HEK293T (cell line): Measurements from ENCODE around the gene ST3GAL6.

Experiments used
- ARNT ChIP-seq: fragments of 450-650 bp; IDR thresholded peaks from 2 replicates; pipeline ENCODE4 v1.6.1; 2017; ENCODE audit warnings: mild to moderate bottlenecking
- BHLHE40 ChIP-seq: fragments of 450-650 bp; IDR thresholded peaks from 2 replicates; pipeline ENCODE4 v1.6.1; 2016; ENCODE audit warnings: mild to moderate bottlenecking, moderate library complexity, borderline replicate concordance
- FOXA1 ChIP-seq: fragments of 450-650 bp; IDR thresholded peaks from 2 replicates; pipeline ENCODE4 v1.6.1; 2016; ENCODE audit warnings: mild to moderate bottlenecking
- FOXM1 ChIP-seq: fragments of 450-650 bp; IDR thresholded peaks from 2 replicates; pipeline ENCODE4 v1.6.1; 2017; ENCODE audit warnings: mild to moderate bottlenecking, borderline replicate concordance
- LEF1 ChIP-seq: fragments of 450-650 bp; IDR thresholded peaks from 2 replicates; pipeline ENCODE4 v1.6.1; 2017; ENCODE audit warnings: mild to moderate bottlenecking, borderline replicate concordance
- NFRKB ChIP-seq: fragments of 450-650 bp; IDR thresholded peaks from 2 replicates; pipeline ENCODE4 v1.6.1; 2016; ENCODE audit warnings: mild to moderate bottlenecking, moderate library complexity
- SP1 ChIP-seq: fragments of 450-650 bp; IDR thresholded peaks from 2 replicates; pipeline ENCODE4 v1.6.1; 2017
- SUZ12 ChIP-seq: fragments of 450-650 bp; IDR thresholded peaks from 2 replicates; pipeline ENCODE4 v1.6.1; 2016; ENCODE audit warnings: mild to moderate bottlenecking
- ZNF384 ChIP-seq: fragments of 450-650 bp; IDR thresholded peaks from 2 replicates; pipeline ENCODE4 v1.6.1; 2016

- TF ChIP-seq FOXA1 (no peak), LEF1 (no peak), SUZ12 (no peak), FOXM1 (no peak), BHLHE40 (no peak), ZNF384 (no peak), SP1 (no peak), NFRKB (no peak), ARNT (no peak)
Observed at GRCh38 chr3:98812851-98813374, 49.8 kb downstream of the ST3GAL6 start.
